Transverse colon (tissue), 3 donors: ENCODE data around the gene HOXC4.

Experiments
- CTCF ChIP-seq, 5 experiments: fragments of 200-600 bp in 3 of 5; fragments of 450-650 bp in 2 of 5; sonication (generic) in 3 of 5; IDR thresholded peaks; 1 replicate in 2 of 5; 2 replicates in 3 of 5; pipeline ENCODE4 v1.5.1; 2016 to 2017; ENCODE audit warnings: antibody characterized with exemption in 5 of 5, inconsistent platforms in 3 of 5, mild to moderate bottlenecking in 2 of 5, moderate library complexity in 1 of 5
- EP300 ChIP-seq: sonication (generic); formaldehyde crosslinking; IDR thresholded peaks from one replicate; pipeline ENCODE4 v1.6.1; 2017; ENCODE audit warnings: antibody characterized with exemption, low read depth

GRCh38 chr12:54075974-54076373 is 22.3 kb downstream of the HOXC4 start:
- TF ChIP-seq CTCF (IDR thresholded peaks at IDR 0.05): no peak
- no peak for TF ChIP-seq EP300
